Activated T-cell treated with anti-CD3 and anti-CD28 coated beads for 1 hour (primary cell): ENCODE measurements around the gene TOB1.
"Not testable (repeated sequence)": the region's sequence is repeated elsewhere in the genome, so short reads cannot be mapped to it uniquely, and the experiment has no call there.

Experiments used
- DNase-seq: peaks from one replicate; pipeline ENCODE4 v3.0.0-alpha.2; 2020; ENCODE audit warnings: low read depth

The TOB1 gene

GRCh38 chr17:50868602-50869001, 2.4 kb upstream of the TOB1 start:
- no peak for DNase-seq

- DNase-seq: no peak
These were observed 1.9 kb upstream of the TOB1 start for GRCh38 chr17:50868140-50868438.

GRCh38 chr17:50867363-50868139, 1.4 kb upstream of the TOB1 start:
- DNase-seq: peak; percentile 69

GRCh38 chr17:50866950-50867362, 802 bp upstream of the TOB1 start:
- peak; percentile 58 for DNase-seq

DNA sequence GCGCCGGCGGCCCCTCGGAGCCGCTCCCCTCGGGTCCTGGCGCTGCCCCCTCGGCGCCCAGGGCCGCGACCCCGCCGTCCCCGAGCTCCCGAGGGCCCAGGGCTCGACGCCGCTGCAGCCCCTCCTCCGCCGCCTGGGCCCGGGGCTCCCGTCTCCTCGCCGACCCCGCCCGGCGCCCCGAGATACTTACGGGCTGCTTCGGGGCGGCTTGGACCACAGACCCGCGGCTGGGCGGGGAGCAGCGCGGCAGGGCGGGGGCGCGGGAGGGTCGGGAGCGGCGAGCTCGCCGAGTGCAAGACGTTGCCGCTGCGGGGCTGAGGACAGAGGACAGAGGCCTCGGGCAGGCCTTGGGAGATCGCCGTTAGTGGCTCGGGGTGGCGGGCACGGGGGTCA, 290 bp downstream of the TOB1 start:
- no peak for DNase-seq

- peak; percentile 37 for DNase-seq
These were observed 890 bp downstream of the TOB1 start for GRCh38 chr17:50865060-50865867.

- DNase-seq: no peak
These were observed 1.5 kb downstream of the TOB1 start for GRCh38 chr17:50864747-50865059.

- no peak for DNase-seq
These were observed 2.2 kb downstream of the TOB1 start for GRCh38 chr17:50863931-50864330.

DNA sequence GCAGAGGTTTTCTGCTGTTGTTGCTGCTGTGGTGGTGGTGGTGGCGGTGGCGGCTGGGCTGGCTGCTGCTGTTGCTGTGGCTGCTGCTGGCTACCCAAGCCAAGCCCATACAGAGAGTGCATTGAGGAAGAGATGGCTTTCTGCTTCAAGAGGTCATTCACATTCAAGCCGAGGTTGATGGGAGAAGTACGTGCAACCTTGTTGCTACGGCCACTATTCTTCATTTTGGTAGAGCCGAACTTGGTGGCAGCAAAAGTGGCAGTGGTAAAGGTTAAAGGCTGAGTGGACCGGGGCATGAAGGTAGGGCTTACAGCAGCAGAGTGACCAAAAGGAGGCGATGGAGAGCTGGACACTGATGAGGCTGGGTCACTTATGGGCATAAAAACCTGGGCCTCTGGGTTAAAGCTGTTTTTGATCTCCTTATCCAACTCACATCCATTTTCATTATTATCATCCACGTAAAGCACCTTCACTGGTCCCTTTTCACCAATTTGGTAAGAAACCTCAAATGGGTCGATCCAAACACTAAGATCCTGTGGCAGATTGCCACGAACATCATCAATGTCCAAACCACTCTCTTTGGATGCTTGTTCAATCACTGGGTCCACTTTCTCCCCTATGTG, 2.8 kb downstream of the TOB1 start:
- no peak for DNase-seq

GRCh38 chr17:50861822-50862528, 4.2 kb downstream of the TOB1 start:
- DNase-seq: no peak

DNA sequence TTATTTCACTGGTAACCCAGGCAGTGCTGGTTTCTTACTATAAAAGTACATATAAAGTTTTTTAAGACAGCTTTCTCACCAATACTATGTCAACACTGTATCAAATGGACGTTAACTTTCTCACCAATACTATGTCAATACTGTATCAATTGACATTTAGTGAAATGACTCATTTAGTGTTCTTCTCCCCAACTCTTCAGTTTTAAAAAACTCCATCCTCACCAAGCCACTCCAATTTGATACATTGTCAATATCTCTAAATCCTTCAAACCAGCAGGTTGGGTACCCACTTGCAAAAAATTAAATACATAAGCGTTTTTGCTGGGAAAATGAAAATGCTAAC, 4.8 kb downstream of the TOB1 start:
- no peak for DNase-seq

DNA sequence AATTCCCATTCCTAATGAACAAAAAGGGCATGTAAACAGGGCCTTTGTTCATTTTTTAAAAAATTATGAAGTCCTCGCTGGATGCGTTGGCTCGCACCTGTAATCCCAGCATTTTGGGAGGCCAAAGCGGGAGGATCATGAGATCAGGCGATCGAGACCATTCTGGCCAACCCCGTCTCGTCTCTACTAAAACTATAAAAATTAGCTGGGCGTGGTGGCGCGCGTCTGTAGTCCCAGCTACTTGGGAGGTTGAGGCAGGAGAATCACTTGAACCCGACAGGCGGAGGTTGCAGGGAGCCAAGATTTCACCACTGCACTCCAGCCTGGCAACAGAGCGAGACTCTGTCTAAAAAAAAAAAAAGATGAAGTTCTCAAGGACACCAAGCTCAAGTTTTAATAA, 6.4 kb downstream of the TOB1 start:
- DNase-seq: not testable (repeated sequence)

- no peak for DNase-seq
These were observed 7.5 kb downstream of the TOB1 start for GRCh38 chr17:50858486-50859225.

- DNase-seq: no peak
These were observed 9.7 kb downstream of the TOB1 start for GRCh38 chr17:50856431-50856830.

DNA sequence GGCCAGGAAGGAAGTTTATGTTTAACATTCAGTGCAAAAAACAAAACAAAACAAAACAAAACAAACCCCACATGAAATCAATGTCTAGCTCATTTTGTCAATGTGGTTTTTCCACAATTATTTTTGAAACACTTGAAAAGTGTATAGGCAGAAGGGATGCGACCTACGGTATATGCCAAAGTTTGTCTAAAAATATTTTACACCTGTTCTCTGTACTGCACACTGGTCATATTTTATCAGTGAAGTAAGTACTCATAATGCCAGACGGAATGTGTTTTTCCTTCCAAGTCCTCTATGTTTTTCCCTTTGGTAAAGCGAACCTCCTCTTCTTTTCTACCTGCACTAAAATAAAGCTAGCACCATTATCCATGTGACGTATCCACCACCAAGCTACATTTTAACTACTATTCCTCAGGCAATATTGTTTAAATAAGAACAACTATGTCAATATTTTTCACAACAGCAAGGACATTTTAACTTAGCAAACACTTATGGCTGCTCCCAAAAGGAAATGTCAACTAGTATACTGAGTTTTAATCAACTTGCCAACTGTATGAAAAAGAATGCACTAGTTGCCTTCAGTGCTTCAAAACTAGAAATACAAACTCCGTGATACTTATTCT, 10.3 kb downstream of the TOB1 start:
- no peak for DNase-seq

DNA sequence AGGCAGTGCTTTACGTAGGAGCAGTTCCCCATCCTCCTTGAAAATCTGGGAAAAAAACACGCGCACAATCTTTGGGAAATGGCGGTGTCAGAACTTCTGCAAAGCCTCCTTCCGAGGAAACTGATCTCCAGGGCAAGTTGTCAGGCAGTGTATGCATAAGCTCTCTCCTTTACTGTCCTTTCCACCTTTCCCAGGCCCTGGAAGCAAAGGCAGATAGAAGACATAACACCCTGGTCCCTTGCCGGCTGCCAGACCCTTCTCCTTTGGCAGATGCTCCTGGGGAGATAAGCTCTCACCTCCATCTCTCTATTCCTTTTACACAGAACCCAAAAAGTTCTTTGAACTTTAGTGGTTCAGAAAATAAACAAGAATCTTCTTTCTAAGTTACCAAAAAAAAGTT, 12.4 kb downstream of the TOB1 start:
- no peak for DNase-seq

GRCh38 chr17:50853015-50853615, 13.0 kb downstream of the TOB1 start:
- DNase-seq: no peak

- DNase-seq: no peak
These were observed 15.5 kb downstream of the TOB1 start for GRCh38 chr17:50850640-50851039.

- DNase-seq: no peak
These were observed 17.4 kb downstream of the TOB1 start for GRCh38 chr17:50848711-50849110.

DNA sequence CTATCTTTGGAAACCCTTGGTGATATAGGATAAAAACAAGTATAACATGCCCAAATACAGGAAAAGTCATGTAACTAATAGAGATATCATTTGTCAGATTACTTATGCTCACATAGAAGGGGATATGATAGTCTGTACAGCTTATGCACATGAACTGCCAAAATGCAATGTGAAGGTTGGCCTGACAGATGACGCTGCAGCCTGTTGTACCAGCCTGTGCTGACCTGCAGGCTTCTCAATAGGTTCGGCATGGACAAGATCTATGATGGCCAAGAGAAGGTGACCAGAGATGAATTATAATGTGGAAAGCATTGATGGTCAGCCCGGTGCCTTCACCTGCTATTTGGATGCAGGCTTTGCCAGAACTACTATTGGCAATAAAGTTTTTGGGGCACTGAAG, 18.1 kb downstream of the TOB1 start:
- no peak for DNase-seq

GRCh38 chr17:50847566-50847965, 18.6 kb downstream of the TOB1 start:
- DNase-seq: no peak
